IMR-90 (cell line): ENCODE results near the gene ARID4A. TPM values are rescaled to one million over a fixed set of nuclear protein-coding genes. Genes with fewer than 3 reads are reported as not detected.

Experiments used
- ATAC-seq: fragments of 200-7000 bp; cut with Tn5 transposase; 2 replicates; pipeline ENCODE4 v1.9.1; 2020; ENCODE audit warnings: low read depth, mild to moderate bottlenecking, moderate library complexity
- BruUV-seq: library from RNA; stranded (reverse); fragments of 400-500 nt; replicated peaks from 2 replicates; lab custom pipeline; 2021; lab: Mats Ljungman, UMichigan
- CTCF ChIA-PET: fragments of 300-600 bp; formaldehyde crosslinking; extraction: SDS; loops from one replicate; lab custom pipeline; 2021; ENCODE audit warnings: antibody characterized with exemption; lab: Yijun Ruan, JAX
- POLR2A ChIA-PET: fragments of 300-600 bp; sonication (Branson Sonifier 250); formaldehyde crosslinking; loops from one replicate; lab custom pipeline; 2022; ENCODE audit warnings: antibody characterized with exemption; ENCODE audit not compliant: unreplicated experiment; lab: Charles Lee
- DNase-seq: peaks from one replicate; pipeline ENCODE4 v3.0.0; 2013
- H2AFZ ChIP-seq: replicated peaks from 2 replicates; pipeline ENCODE3; 2013; ENCODE audit warnings: low read length, mild to moderate bottlenecking; ENCODE audit not compliant: poor library complexity
- H2AK5ac ChIP-seq: 2 replicates; pipeline ENCODE4 v1.6.1; 2013; ENCODE audit warnings: low read depth, low read length, inconsistent platforms
- H2AK9ac ChIP-seq: replicated peaks from 2 replicates; pipeline ENCODE3; 2013; ENCODE audit warnings: mild to moderate bottlenecking, low read depth, low read length, moderate library complexity; ENCODE audit not compliant: poor library complexity
- H2BK120ac ChIP-seq: 2 replicates; pipeline ENCODE4 v1.6.1; 2013; ENCODE audit warnings: low read depth, low read length, inconsistent platforms
- H2BK15ac ChIP-seq: 3 replicates; pipeline ENCODE4 v1.6.1; 2013; ENCODE audit warnings: low read depth, low read length, inconsistent platforms
- H2BK20ac ChIP-seq: 2 replicates; pipeline ENCODE4 v1.6.1; 2013; ENCODE audit warnings: low read depth, mild to moderate bottlenecking, inconsistent platforms, low read length, moderate library complexity
- H2BK5ac ChIP-seq: 2 replicates; pipeline ENCODE4 v1.6.1; 2013; ENCODE audit warnings: mild to moderate bottlenecking, low read depth, low read length, inconsistent platforms; ENCODE audit not compliant: poor library complexity, severe bottlenecking
- H3K14ac ChIP-seq: replicated peaks from 2 replicates; pipeline ENCODE4 v1.6.1; 2013; ENCODE audit warnings: low read depth, low read length, inconsistent platforms
- H3K18ac ChIP-seq: 2 replicates; pipeline ENCODE4 v1.6.1; 2013; ENCODE audit warnings: low read depth, low read length, control low read depth
- H3K23ac ChIP-seq: 2 replicates; pipeline ENCODE4 v1.6.1; 2013; ENCODE audit warnings: low read depth, low read length, inconsistent platforms
- H3K27ac ChIP-seq: 2 replicates; pipeline ENCODE4 v1.5.1; 2013; ENCODE audit warnings: mild to moderate bottlenecking, control low read depth, low read length; ENCODE audit not compliant: insufficient read depth
- H3K27me3 ChIP-seq: 2 replicates; pipeline ENCODE4 v1.6.1; 2013; ENCODE audit warnings: low read length; ENCODE audit not compliant: control insufficient read depth, insufficient read depth
- H3K36me3 ChIP-seq: 2 replicates; pipeline ENCODE4 v1.6.1; 2013; ENCODE audit warnings: low read length, mixed read lengths; ENCODE audit not compliant: control insufficient read depth, insufficient read depth
- H3K4ac ChIP-seq: 2 replicates; pipeline ENCODE4 v1.6.1; 2013; ENCODE audit warnings: low read depth, low read length, inconsistent platforms
- H3K4me1 ChIP-seq: 2 replicates; pipeline ENCODE4 v1.6.1; 2013; ENCODE audit warnings: low read length, mixed read lengths; ENCODE audit not compliant: control insufficient read depth, insufficient read depth
- H3K4me2 ChIP-seq: 2 replicates; pipeline ENCODE4 v1.6.1; 2013; ENCODE audit warnings: low read depth, mild to moderate bottlenecking, control low read depth, low read length, moderate library complexity
- H3K4me3 ChIP-seq: 2 replicates; pipeline ENCODE4 v1.5.1; 2013; ENCODE audit warnings: low read depth, mild to moderate bottlenecking, control low read depth, low read length, moderate library complexity; ENCODE audit not compliant: insufficient read depth
- H3K56ac ChIP-seq: 2 replicates; pipeline ENCODE4 v1.6.1; 2013; ENCODE audit warnings: low read length, inconsistent platforms; ENCODE audit not compliant: insufficient read depth; ENCODE audit errors: extremely low read depth
- H3K79me1 ChIP-seq, 2 experiments: 2 replicates each; pipeline ENCODE4 v1.6.1; 2013; ENCODE audit warnings: low read length in 2 of 2, inconsistent platforms in 1 of 2, low read depth in 1 of 2
- H3K9ac ChIP-seq: 2 replicates; pipeline ENCODE4 v1.6.1; 2013; ENCODE audit warnings: low read depth, low read length, control low read depth
- H3K9me1 ChIP-seq: 2 replicates; pipeline ENCODE4 v1.6.1; 2013; ENCODE audit warnings: low read length, inconsistent platforms; ENCODE audit not compliant: insufficient read depth
- H3K9me3 ChIP-seq: 2 replicates; pipeline ENCODE4 v1.6.1; 2013; ENCODE audit warnings: low read length; ENCODE audit not compliant: control insufficient read depth, insufficient read depth
- H4K20me1 ChIP-seq: 2 replicates; pipeline ENCODE4 v1.6.1; 2013; ENCODE audit warnings: low read length, inconsistent platforms; ENCODE audit not compliant: insufficient read depth
- H4K5ac ChIP-seq: 2 replicates; pipeline ENCODE4 v1.6.1; 2013; ENCODE audit warnings: mild to moderate bottlenecking, low read depth, low read length, control low read depth
- H4K8ac ChIP-seq, 2 experiments: 2 replicates each; pipeline ENCODE4 v1.6.1; 2013; ENCODE audit warnings: low read depth in 2 of 2, low read length in 2 of 2, control low read depth in 1 of 2, inconsistent platforms in 1 of 2
- H4K91ac ChIP-seq: 2 replicates; pipeline ENCODE4 v1.6.1; 2013; ENCODE audit warnings: low read depth, low read length, inconsistent platforms; ENCODE audit not compliant: insufficient read depth
- BHLHE40 ChIP-seq: fragments of 150-350 bp; IDR thresholded peaks from 2 replicates; pipeline ENCODE4 v1.6.1; 2016; ENCODE audit warnings: mild to moderate bottlenecking, low read depth, low read length
- CEBPB ChIP-seq: IDR thresholded peaks from 2 replicates; pipeline ENCODE4 v1.6.1; 2012; ENCODE audit warnings: low read depth, low read length, improper control_type of control experiment
- CHD1 ChIP-seq: IDR thresholded peaks from 2 replicates; pipeline ENCODE4 v1.6.1; 2012; ENCODE audit warnings: low read depth, low read length, improper control_type of control experiment
- CTCF ChIP-seq: conservative IDR thresholded peaks from 2 replicates; pipeline ENCODE4 v1.5.1; 2012; ENCODE audit warnings: mild to moderate bottlenecking, low read depth, low read length, improper control_type of control experiment
- ELK1 ChIP-seq: fragments of 150-350 bp; IDR thresholded peaks from 2 replicates; pipeline ENCODE4 v1.6.1; 2016; ENCODE audit warnings: low read depth, mild to moderate bottlenecking, low read length, moderate library complexity, borderline replicate concordance
- FOS ChIP-seq: fragments of 150-350 bp; IDR thresholded peaks from 2 replicates; pipeline ENCODE4 v1.6.1; 2016; ENCODE audit warnings: low read depth, low read length
- MAFK ChIP-seq: IDR thresholded peaks from 2 replicates; pipeline ENCODE4 v1.6.1; 2012; ENCODE audit warnings: low read depth, low read length, improper control_type of control experiment
- MAZ ChIP-seq: IDR thresholded peaks from 2 replicates; pipeline ENCODE4 v1.6.1; 2012; ENCODE audit warnings: low read depth, mild to moderate bottlenecking, low read length, improper control_type of control experiment, moderate library complexity, borderline replicate concordance
- NFE2L2 ChIP-seq: fragments of 150-350 bp; IDR thresholded peaks from 2 replicates; pipeline ENCODE4 v1.6.1; 2016; ENCODE audit warnings: low read depth, mild to moderate bottlenecking, low read length
- POLR2A ChIP-seq: IDR thresholded peaks from 2 replicates; pipeline ENCODE4 v1.6.1; 2012; ENCODE audit warnings: mild to moderate bottlenecking, low read depth, low read length
- RAD21 ChIP-seq: IDR thresholded peaks from 2 replicates; pipeline ENCODE4 v1.6.1; 2012; ENCODE audit warnings: low read length, improper control_type of control experiment
- RCOR1 ChIP-seq: IDR thresholded peaks from 2 replicates; pipeline ENCODE4 v1.6.1; 2012; ENCODE audit warnings: mild to moderate bottlenecking, low read length, improper control_type of control experiment; ENCODE audit not compliant: insufficient replicate concordance
- RFX5 ChIP-seq: IDR thresholded peaks from 2 replicates; pipeline ENCODE4 v1.8.0; 2012; ENCODE audit warnings: low read depth, mild to moderate bottlenecking, low read length, moderate library complexity
- SMC3 ChIP-seq: fragments of 150-350 bp; IDR thresholded peaks from 2 replicates; pipeline ENCODE4 v1.6.1; 2016; ENCODE audit warnings: low read depth, mild to moderate bottlenecking, antibody characterized with exemption, low read length, moderate library complexity
- WGBS, 2 experiments: methylation state at CpG; one replicate each; pipeline versions ENCODE4 v1.1.5 to v1.1.7; 2013; ENCODE audit warnings: missing lambda C conversion rate in 2 of 2; ENCODE audit not compliant: insufficient read length in 1 of 2; ENCODE audit errors: extremely low coverage in 2 of 2; 5-methylcytosine and 5-hydroxymethylcytosine counted together
- dilution Hi-C: fragments of 300-500 bp; cut with HindIII; formaldehyde crosslinking; loops from one replicate; pipeline ENCODE4 v1.14.3; 2018; ENCODE audit warnings: low sequenced_read_pairs; ENCODE audit not compliant: unreplicated experiment
- in situ Hi-C: fragments of 300-500 bp; cut with MboI; formaldehyde crosslinking; loops from 3 replicates; pipeline ENCODE4 v1.14.3; 2019; ENCODE audit warnings: low sequenced_read_pairs, inconsistent platforms, mixed read lengths
- intact Hi-C: fragments of 100-400 bp; cut with micrococcal nuclease; formaldehyde crosslinking; loops from 2 replicates; pipeline ENCODE4 v1.10.0; 2022
- polyA plus RNA-seq, 3 experiments: library from polyadenylated mRNA; depleted of rRNA; stranded (reverse); fragments of >200 nt; gene quantifications; 2 replicates each; pipeline ENCODE4 v1.2.3, GENCODE V29; 2012; ENCODE audit warnings: low replicate concordance in 1 of 3
- total RNA-seq: library from RNA; depleted of rRNA; stranded (reverse); fragments of >200 nt; gene quantifications from 2 replicates; pipeline ENCODE4 v1.2.3, GENCODE V29; 2012

Gene ARID4A
- total and polyA plus RNA-seq, 2 of the 4 experiments (the other 2 are of a cell fraction): 3.3 to 3.8 TPM

DNA sequence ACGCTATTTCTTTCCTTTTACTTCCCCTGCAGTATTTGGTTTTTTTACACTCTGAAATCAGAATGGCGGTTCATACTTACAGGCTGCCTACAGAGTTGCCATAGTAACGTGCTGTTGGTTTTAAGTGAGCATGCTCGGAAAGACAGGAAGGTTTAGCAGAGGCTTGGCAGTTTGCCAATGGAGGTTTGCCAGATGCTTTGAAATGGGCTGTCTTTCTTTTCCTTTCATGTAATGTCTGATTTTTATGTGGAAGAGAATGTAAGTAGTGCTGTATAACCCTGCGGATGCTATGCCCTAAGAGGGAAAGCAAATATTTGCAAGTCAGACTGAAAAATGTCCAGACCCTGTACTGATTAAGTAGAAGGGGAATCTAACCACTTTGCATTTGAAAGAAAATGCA, 32.8 kb downstream of the ARID4A start:
- H4K91ac ChIP-seq: no peak overlapping the region
- POLR2A ChIA-PET: no interaction called here
- dilution Hi-C loops: no loop called here
- CTCF ChIA-PET: no interaction called here
- no peak overlapping the region for H3K27ac ChIP-seq
- no peaks in the 10 kb centered on the region for H4K20me1 ChIP-seq
- no peak overlapping the region for H2AK9ac ChIP-seq
- no peak overlapping the region; the same call in 1 of the 2 replicates for H3K9ac ChIP-seq
- H3K9me3 ChIP-seq: no peaks in the 10 kb centered on the region
- no peak overlapping the region for H2AFZ ChIP-seq
- no peak overlapping the region for H3K4ac ChIP-seq
- no peak overlapping the region for H3K4me3 ChIP-seq
- DNase-seq (peak; percentile 99), ATAC-seq (peak; percentile 94)
- intact Hi-C loops: no loop called here
- H3K18ac ChIP-seq: no peak overlapping the region
- TF ChIP-seq RCOR1 (no peak), MAZ (no peak), CEBPB (no peak), MAFK (no peak), ELK1 (no peak), NFE2L2 (no peak), CHD1 (no peak), FOS (no peak), POLR2A (no peak), RAD21 (no peak), BHLHE40 (no peak), RFX5 (no peak), CTCF (no peak), SMC3 (no peak)
- in situ Hi-C loops: no loop called here
- no peak overlapping the region for H2BK120ac ChIP-seq
- WGBS, 2 experiments: no CpG with 5 or more reads among the region's 5 CpGs
- no peak overlapping the region for H2AK5ac ChIP-seq
- H3K4me1 ChIP-seq: no peaks in the 10 kb centered on the region
- H3K14ac ChIP-seq: no peak overlapping the region
- no peak overlapping the region for H2BK20ac ChIP-seq
- H2BK15ac ChIP-seq: no peak overlapping the region
- peaks cover 12% of the 10 kb centered on the region for H3K36me3 ChIP-seq
- H3K9me1 ChIP-seq: no peaks in the 10 kb centered on the region
- peak overlapping the region; percentile 53; the same call in 1 of the 2 replicates for H3K4me2 ChIP-seq
- no peak overlapping the region for H4K5ac ChIP-seq
- BruUV-seq: no TSS peak
- no peaks in the 10 kb centered on the region for H3K27me3 ChIP-seq
- H3K23ac ChIP-seq: no peak overlapping the region
- H4K8ac ChIP-seq: peak overlapping the region in 1 of 2 experiments; percentile 32; a peak in 1 of 4 replicates
- H3K79me1 ChIP-seq: peaks cover 0 to 14% of the 10 kb centered on the region in 2 experiments; a peak in 3 of 4 replicates
- H3K56ac ChIP-seq: no peak overlapping the region
- no peak overlapping the region for H2BK5ac ChIP-seq
